ENCODE data around the gene DCAF4.
"Not testable (repeated sequence)": the region's sequence is repeated elsewhere in the genome, so short reads cannot be mapped to it uniquely, and the experiment has no call there.

DCAF4 gene

DNA sequence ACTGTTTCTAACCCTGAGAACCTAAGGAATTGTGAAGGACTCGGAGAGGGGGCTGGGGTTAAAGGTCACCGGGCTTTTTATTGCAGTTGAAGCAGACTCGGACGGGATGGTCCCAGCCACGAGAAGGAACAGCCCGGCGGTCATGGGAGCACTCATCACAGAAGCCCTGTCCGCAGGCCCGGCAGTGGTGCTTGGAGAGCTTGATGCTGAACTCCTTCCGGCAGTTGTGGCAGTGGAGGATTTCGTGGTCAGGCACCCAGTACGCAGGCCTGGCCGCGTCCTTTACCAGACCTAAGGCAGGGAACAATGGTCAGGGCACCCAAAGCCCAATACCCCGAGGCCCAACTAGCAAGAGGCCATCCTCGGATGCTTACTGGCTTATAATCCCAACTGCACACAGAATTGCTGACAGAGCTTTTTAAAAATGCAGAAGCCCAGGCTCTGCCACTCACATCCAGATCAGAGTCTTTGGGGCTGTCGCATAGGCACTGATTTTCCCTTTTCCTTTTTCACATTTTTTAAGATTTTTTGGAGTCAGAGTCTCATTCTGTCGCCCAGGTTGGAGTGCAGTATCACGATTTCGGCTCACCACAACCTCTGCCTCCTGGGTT is 44.7 kb downstream of the DCAF4 start:
- no peak for DNase-seq (ENCODE audit: low read depth)

DNA sequence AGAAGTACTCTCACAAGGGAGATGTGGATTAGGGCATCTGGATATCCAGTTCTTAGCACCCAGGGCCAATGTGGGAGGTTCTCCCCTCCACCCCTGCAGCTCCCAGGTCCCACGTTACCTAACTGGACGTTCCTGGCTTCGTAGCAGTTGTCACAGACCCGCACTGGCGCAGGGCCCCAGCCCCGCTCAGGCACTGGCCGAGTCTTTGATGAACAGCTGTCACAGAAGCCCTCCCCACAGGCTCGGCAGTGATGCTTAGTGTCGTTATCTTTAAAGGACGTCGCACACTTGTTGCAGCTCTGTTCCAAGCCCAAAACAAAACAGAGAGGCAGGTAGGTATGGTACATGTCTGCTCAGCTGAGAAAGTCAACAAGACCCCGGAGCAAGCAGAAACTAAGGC is 48.4 kb downstream of the DCAF4 start:
- no peak for DNase-seq (ENCODE audit: low read depth)

DNA sequence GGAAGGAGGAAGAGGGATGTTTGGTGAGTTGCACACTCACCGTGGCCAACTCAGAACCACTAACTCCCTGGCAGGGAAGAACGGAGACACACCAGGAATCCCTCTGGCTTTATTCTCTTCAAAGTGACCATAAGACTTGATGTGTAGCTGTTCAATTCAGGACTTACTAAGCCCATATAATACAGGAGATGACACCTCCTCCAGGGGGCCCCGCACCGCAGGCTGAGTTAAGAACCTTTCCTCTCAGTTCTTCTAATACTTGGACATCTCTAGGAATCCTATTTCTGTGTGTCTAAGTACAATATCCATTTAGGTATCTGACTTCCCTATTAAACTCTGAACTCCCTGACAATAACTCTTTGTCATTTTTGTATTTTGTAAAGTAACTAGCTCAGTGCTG is 49.5 kb downstream of the DCAF4 start:
- no peak for DNase-seq (ENCODE audit: low read depth)

DNA sequence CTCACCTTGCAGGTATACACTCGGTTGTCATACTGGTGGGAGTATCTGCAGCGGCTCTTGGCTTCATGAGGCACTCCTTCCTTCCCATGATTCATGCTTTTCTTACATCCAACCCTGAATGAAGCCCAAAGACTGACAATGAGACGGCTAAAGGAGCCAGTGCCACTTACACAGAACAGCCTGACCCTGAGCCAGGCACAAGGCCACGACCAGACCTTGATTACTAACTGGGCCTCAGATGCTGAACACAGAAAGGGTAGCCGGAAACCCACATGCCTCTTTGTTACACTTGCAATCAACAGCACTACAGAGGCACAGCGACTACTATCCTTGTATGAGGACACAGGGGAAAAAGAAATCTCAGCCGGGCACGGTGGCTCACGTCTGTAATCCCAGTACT is 52.6 kb downstream of the DCAF4 start:
- DNase-seq (ENCODE audit: low read depth), result no peak

DNA sequence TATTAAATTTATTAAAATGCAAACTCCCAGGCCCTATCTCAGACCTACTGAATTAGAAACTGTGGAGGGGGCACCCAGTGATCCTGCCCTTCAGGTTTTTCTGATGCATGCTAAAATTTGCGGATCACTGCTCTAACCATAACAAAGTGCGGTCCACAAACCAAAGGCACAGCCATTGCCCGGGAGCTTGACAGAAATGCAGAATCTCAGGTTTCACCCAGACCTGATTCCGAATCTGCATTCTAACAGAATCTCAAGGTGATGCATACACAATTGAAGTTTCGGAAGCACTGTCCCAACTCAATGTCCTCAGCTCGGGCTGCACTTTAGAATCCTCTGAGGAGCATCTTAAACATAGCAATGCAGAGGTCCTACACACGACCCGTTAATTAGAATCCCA is 54.6 kb downstream of the DCAF4 start:
- no peak for DNase-seq (ENCODE audit: low read depth)

DNA sequence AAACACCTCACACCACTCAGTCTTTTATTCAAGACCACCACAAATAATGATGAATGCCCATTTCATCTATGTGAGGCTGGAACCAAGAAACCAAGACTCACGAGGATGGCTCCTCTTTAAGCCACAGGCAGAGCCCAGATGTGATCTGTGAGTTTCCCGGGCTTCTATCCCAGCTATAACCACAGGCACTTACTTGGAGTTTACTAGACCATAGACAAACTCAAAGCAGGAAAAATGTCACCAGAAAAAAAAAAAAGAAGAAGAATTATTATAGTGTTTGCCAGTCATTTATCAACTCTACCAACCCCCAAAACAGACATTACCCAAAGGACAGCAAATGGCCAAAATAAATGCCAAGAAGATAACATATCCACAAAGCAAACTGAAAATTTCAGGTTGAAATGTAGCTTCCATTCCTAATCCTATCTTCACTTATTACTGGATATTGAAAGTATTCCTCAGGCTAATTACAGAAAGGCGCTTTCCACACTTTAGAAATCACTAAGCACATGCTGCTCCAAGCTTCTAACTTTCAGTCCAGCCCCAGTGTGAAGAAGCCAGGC is 56.0 kb downstream of the DCAF4 start:
- DNase-seq (ENCODE audit: low read depth), result no peak

GRCh38 chr14:72986214-72986613 is 60.0 kb downstream of the DCAF4 start:
- no peak for DNase-seq (ENCODE audit: low read depth)

GRCh38 chr14:72986857-72987256 is 60.6 kb downstream of the DCAF4 start:
- no peak for DNase-seq (ENCODE audit: low read depth)

- DNase-seq (ENCODE audit: low read depth), result no peak
Measured at GRCh38 chr14:72990171-72990570, 63.9 kb downstream of the DCAF4 start.

- no peak for DNase-seq (ENCODE audit: low read depth)
Measured at GRCh38 chr14:72996916-72997315, 70.7 kb downstream of the DCAF4 start.

DNA sequence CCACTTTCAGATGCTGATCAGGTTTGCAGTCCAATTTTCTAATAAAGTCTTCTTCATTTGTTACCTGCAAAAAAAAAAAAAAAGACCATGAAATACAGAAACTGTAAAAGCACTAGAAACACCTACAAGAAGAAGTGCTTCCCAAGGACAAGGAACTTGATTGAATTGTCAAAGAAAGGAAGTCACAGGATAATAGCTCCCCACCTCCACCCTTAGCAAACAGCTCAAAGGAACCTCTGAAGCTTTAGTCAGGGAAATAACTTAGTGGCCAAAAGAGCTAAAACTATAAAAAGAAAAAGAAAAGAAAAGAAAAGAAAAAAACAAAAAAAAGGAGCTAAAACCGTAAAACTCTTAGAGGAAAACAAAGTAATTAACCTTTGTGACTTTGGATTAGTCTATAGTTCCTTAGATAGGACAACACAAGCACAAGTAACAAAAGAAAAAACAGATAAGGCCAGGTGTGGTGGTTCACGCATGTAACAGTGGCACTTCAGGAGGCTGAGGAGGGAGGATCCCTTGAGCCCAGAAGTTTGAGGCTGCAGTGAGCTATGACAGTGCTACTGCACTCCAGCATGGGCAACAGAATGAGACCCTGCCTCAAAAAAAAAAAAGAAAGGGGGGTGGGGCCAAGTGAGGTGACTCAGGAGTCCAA is 72.1 kb downstream of the DCAF4 start:
- no peak for DNase-seq (ENCODE audit: low read depth)

GRCh38 chr14:72999316-72999715 is 73.1 kb downstream of the DCAF4 start:
- no peak for DNase-seq (ENCODE audit: low read depth)

GRCh38 chr14:73000073-73000472 is 73.8 kb downstream of the DCAF4 start:
- no peak for DNase-seq (ENCODE audit: low read depth)

GRCh38 chr14:73003681-73004080 is 77.4 kb downstream of the DCAF4 start:
- no peak for DNase-seq (ENCODE audit: low read depth)

DNA sequence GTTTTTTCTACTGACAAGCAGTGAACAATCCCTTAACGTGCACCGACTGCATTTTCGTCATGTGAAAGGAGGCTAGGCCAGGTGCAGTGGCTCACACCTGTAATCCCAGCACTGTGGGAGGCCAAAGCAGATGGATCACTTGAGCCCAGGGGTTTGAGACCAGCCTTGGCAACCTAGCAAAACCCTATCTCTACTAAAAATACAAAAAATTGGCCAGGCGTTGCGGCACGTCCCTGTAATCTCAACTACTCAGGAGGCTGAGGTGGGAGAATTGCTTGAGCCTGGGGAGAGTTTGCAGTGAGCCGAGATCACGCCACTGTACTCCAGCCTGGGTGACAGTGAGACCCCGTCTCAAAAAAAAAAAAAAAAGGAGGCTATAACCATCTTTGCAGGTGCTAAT is 78.4 kb downstream of the DCAF4 start:
- not testable (repeated sequence) for DNase-seq (ENCODE audit: low read depth)

DNA sequence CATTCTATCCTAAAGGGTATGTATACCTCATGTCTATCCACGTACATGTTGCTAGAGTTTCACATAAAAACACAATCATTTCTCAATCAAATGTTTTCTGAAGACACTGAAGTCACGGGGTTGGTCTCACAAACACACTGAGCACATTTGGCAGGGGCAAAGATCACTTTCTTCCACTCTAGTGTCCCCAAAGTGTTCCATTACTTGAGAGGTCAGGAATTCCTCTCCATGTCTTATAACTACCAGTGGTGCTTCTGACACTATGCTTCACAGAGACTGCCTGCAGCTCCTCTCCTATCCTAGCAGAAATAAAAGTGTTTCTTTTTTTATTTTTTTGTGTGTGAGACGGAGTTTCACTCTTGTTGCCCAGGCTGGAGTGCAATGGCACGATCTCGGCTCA is 81.6 kb downstream of the DCAF4 start:
- no peak for DNase-seq (ENCODE audit: low read depth)

GRCh38 chr14:73008501-73008900 is 82.2 kb downstream of the DCAF4 start:
- DNase-seq (ENCODE audit: low read depth), result no peak
